Osteocyte (in vitro differentiated cells): ENCODE results near the gene MMP24. TPM values are rescaled to one million over a fixed set of nuclear protein-coding genes. Genes with fewer than 3 reads are reported as not detected.
"Not testable (repeated sequence)": the region's sequence is repeated elsewhere in the genome, so short reads cannot be mapped to it uniquely, and the experiment has no call there.

Experiments used
- DNase-seq: peaks from one replicate; pipeline ENCODE4 v3.0.0; 2021; ENCODE audit warnings: mixed read lengths; ENCODE audit not compliant: unreplicated experiment; ENCODE audit errors: extremely low spot score
- H3K27ac Mint-ChIP-seq: one replicate; pipeline ENCODE4 v1.8.0; 2021; ENCODE audit warnings: mild to moderate bottlenecking, mixed read lengths; ENCODE audit not compliant: unreplicated experiment
- H3K27me3 Mint-ChIP-seq: one replicate; pipeline ENCODE4 v1.8.0; 2021; ENCODE audit warnings: mixed read lengths; ENCODE audit not compliant: unreplicated experiment
- H3K36me3 Mint-ChIP-seq: one replicate; pipeline ENCODE4 v1.8.0; 2021; ENCODE audit warnings: mixed read lengths; ENCODE audit not compliant: unreplicated experiment
- H3K4me1 Mint-ChIP-seq: one replicate; pipeline ENCODE4 v1.8.0; 2021; ENCODE audit warnings: mixed read lengths; ENCODE audit not compliant: unreplicated experiment
- H3K4me3 Mint-ChIP-seq: one replicate; pipeline ENCODE4 v1.8.0; 2021; ENCODE audit warnings: mild to moderate bottlenecking, moderate library complexity, mixed read lengths; ENCODE audit not compliant: unreplicated experiment
- H3K9me3 Mint-ChIP-seq: one replicate; pipeline ENCODE4 v1.8.0; 2021; ENCODE audit warnings: mixed read lengths; ENCODE audit not compliant: unreplicated experiment
- total RNA-seq: library from RNA; stranded (reverse); gene quantifications from 2 replicates; pipeline ENCODE4 v1.2.1, GENCODE V29; 2021
- TF ChIP-seq, protein P1 (sequence below): fragments of 200-600 bp; sonication (generic); IDR thresholded peaks from 2 replicates; pipeline ENCODE4 v1.5.0; 2021; ENCODE audit warnings: antibody characterized with exemption, mild to moderate bottlenecking, moderate library complexity

MMP24 gene
- total RNA-seq, 1 donor from 2014 or later = 0.54 TPM

DNA sequence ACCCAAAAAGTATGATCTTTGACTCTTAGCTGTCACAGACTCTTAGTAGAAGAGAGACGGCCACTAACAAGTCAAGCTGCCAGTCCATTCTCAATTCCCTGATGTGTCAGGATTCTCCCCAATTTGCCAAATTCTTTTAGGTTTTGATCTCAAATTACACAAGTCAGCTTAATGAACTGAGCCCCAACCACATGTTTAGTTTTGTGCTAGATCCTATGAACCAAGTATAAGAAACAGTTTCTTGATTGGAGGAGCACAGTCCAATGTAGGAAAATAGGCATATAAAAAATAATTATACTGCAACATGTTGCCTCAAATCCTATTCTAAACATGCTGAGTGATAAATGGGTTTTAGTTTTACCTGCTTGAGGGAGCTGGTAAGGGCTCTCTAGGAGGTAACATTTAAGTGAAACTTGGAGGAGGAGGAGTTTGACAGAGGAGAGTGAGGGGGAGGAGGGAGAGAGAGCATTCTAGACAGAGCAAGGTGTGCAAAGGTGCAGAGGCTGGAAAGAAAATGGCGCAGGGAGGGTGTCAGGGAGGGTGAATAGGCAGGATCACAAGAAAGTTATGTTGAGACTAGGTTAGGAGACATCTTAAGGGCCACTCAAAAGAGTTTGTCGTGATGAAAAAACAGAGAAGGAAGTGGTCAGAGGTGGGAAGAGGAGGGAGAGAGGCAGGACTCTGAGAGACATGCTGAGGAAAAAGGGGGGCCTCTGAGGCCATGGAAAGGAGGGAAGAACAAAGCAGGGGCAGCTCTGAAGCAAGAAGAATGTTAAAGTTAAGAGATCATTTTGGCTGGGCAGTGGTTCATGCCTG lies 88.5 kb downstream of the MMP24 start:
- H3K4me3 Mint-ChIP-seq = no peak overlapping the region
- TF ChIP-seq, protein P1, sequence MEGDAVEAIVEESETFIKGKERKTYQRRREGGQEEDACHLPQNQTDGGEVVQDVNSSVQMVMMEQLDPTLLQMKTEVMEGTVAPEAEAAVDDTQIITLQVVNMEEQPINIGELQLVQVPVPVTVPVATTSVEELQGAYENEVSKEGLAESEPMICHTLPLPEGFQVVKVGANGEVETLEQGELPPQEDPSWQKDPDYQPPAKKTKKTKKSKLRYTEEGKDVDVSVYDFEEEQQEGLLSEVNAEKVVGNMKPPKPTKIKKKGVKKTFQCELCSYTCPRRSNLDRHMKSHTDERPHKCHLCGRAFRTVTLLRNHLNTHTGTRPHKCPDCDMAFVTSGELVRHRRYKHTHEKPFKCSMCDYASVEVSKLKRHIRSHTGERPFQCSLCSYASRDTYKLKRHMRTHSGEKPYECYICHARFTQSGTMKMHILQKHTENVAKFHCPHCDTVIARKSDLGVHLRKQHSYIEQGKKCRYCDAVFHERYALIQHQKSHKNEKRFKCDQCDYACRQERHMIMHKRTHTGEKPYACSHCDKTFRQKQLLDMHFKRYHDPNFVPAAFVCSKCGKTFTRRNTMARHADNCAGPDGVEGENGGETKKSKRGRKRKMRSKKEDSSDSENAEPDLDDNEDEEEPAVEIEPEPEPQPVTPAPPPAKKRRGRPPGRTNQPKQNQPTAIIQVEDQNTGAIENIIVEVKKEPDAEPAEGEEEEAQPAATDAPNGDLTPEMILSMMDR = no peak
- H3K36me3 Mint-ChIP-seq = peaks cover 10% of the 10 kb centered on the region
- no peaks in the 10 kb centered on the region for H3K27me3 Mint-ChIP-seq
- peaks cover 75% of the 10 kb centered on the region for H3K4me1 Mint-ChIP-seq
- no peaks in the 10 kb centered on the region for H3K9me3 Mint-ChIP-seq
- no peak for DNase-seq
- no peak overlapping the region for H3K27ac Mint-ChIP-seq

- not testable (repeated sequence) for H3K9me3 Mint-ChIP-seq, DNase-seq, H3K27ac Mint-ChIP-seq, H3K4me3 Mint-ChIP-seq, H3K36me3 Mint-ChIP-seq, H3K27me3 Mint-ChIP-seq
- H3K4me1 Mint-ChIP-seq = peaks cover 80% of the 10 kb centered on the region
These were observed 89.1 kb downstream of the MMP24 start for GRCh38 chr20:35315632-35316020.

- Mint-ChIP-seq H3K36me3 (peaks cover 10% of the 10 kb centered on the region), H3K27me3 (no peaks in the 10 kb centered on the region), H3K4me3 (no peak overlapping the region), H3K9me3 (no peaks in the 10 kb centered on the region), H3K4me1 (peaks cover 81% of the 10 kb centered on the region), H3K27ac (no peak overlapping the region)
- TF ChIP-seq, protein P1 = no peak
- no peak for DNase-seq
These were observed 89.6 kb downstream of the MMP24 start for GRCh38 chr20:35316086-35316485.

- Mint-ChIP-seq H3K4me3 (no peak overlapping the region), H3K36me3 (peaks cover 10% of the 10 kb centered on the region), H3K9me3 (no peaks in the 10 kb centered on the region), H3K4me1 (peaks cover 78% of the 10 kb centered on the region), H3K27ac (no peak overlapping the region), H3K27me3 (no peaks in the 10 kb centered on the region)
- TF ChIP-seq, protein P1 = no peak
- DNase-seq = no peak
These were observed 91.1 kb downstream of the MMP24 start for GRCh38 chr20:35317416-35318210.

DNA sequence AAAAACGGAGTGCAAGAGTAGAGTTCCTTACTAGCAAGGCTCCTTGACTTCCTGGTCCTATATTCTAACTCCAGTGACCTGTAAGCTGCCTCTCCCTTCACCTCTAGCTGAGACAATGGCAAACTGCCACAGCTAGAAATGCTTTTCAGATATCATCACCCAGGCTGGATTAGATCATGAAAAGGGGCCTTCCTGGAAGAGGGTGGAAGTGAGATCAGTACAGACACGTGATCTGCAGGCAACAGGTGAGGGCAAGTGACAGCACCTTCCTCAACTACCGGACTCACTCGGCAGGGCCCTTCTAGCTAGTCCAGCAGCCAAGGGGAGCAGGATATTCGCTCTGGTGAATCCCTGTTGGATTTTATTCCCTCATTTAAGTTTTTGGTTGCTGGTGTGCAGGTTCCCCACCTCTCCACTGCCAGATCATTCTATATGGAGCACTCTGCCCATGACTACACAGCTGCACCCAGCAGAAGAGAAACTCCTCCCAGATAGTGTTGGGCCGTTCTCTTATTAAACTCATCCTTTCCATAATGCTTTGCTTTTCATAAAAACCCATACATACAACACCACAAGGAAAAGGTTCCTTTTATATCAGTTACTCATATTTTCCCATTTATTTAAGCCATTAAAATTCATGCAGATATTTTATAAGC lies 92.1 kb downstream of the MMP24 start:
- Mint-ChIP-seq H3K27ac (peak overlapping the region; percentile 61), H3K36me3 (peaks cover 12% of the 10 kb centered on the region), H3K27me3 (no peaks in the 10 kb centered on the region), H3K4me1 (peaks cover 76% of the 10 kb centered on the region), H3K9me3 (no peaks in the 10 kb centered on the region), H3K4me3 (no peak overlapping the region)
- TF ChIP-seq, protein P1 = no peak
- no peak for DNase-seq
